Activated CD4-positive, alpha-beta T cell treated with anti-CD3 and anti-CD28 coated beads for 48 hours (primary cell): Measurements from ENCODE around the gene STOM.

Experiments
- DNase-seq: peaks from one replicate; pipeline ENCODE4 v3.0.0-alpha.2; 2020

The STOM gene

DNA sequence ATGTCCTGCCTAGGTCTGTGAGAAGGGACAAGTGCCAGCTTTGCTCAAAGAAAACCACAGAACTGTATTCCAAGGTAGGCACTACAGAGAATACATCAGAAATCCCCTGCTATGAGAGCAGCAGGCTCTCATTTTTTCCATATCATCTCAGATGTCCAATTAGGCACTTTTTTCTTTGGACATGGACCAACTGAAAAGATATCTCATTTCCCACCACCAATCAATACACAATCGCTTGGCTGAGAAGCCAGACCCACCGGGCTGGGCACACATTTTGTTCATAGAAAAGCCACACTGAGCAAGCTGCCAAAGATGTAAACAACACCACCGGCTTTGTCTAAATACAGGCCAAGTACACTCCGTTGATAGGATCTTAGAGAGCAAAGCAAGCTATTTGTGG lies 25.9 kb downstream of the STOM start:
- no peak for DNase-seq

DNA sequence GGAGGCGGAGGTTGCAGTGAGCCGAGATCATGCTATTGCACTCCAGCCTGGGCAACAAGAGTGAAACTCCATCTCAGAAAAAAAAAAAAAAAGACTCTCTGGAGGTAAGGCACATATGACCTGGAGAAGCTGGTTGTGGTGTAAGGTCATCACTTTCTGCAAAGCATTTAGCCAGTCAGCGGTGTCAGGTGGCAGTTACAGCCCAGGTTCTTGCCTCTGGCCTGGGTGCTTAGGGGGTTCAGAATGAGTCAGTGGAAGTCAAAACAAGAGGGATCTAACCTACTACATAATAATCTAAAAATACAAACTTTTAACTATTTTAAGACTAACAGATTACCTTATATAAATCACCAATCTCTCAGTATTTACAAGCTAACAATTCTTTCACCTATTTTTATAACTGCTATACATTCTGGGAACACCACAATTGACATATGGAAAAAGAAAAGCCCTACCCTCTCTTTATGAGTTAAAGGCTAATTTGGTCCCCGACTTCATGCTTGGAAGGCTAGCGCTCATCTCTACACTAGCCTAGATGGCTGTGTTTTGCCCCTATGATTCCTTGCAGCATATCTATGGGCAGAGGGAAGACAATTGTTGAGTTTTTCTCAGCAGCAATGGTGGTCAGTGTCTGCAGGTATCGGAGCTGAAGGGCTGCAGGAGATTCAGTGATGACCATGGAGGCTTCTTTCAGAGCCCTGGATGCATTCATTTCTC lies 29.2 kb downstream of the STOM start:
- no peak for DNase-seq

DNA sequence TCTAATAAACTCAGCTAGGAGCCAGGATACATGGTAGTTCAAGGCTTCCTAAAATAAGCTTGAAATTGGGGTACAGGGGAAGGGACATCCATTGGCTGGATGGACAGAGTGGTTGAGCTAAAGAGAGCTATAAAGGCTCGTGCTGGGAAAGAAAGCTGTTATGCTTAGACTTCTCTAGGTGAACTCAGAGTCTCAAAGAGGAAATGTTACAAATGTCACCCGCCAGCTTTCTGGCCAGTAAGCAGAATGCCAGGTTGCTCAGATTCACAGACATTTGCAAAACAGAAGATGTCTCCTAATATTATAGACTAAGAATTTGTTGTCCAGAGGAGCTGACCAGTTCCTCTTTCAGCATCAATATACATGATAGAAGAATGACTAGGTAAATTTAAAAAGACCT lies 30.6 kb downstream of the STOM start:
- DNase-seq, result no peak

DNA sequence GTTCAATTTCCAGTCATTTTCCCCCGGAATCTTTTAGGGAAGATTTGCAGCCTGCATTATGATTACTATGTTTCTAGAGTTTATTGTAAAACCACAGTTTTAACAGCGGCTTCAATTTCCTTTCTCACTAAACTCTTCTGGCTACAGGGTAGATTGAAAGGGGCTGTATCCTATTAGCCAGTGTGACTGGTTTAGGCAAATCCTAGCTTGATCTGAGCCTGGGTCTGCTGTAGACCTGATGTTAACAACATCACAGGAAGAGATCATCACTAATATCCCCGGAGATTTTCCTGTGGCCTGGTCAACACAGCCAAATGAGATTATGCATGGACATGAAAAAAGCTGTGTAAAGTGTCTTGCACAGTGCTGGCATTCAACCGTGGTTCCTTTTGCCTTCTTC lies 33.4 kb downstream of the STOM start:
- no peak for DNase-seq

DNA sequence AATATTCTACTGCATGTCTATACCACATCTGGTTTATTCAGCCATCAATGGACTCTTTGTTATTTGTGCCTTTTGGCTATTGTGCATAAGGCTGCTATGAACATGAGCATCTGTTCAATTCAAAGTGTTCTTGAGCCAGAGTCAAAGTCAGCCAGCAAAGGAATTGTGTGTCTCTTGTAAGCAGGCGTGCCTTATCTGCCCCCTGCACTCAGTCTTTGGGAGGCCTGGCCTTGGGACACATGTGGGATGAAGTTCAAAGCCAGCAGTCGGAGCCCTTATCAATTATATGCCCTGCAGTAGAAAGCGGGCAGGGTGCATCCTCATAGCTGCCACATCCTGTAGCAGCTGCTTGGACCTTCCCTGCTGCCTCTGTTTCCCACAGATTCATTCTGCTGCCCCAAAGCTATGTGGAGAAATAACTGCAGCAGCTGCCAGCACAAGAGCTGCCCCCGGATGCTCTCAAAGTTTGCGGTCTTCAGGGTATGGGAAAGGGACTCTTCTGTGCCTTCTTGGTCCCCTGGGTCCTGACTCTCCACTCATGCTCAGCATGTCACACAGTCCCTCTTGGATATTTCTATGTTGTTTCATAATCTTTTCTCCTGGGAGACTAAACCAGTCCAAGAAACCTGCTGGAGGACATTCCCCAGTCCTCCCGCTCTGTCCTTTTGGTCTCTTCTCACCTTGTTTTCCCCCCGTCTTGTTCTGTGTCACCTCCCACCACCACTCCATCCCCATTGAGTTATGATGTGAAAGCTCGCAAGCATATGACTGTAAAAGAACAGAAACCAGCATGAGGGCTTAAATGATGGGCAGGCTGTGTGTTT lies 35.9 kb downstream of the STOM start:
- no peak for DNase-seq

DNA sequence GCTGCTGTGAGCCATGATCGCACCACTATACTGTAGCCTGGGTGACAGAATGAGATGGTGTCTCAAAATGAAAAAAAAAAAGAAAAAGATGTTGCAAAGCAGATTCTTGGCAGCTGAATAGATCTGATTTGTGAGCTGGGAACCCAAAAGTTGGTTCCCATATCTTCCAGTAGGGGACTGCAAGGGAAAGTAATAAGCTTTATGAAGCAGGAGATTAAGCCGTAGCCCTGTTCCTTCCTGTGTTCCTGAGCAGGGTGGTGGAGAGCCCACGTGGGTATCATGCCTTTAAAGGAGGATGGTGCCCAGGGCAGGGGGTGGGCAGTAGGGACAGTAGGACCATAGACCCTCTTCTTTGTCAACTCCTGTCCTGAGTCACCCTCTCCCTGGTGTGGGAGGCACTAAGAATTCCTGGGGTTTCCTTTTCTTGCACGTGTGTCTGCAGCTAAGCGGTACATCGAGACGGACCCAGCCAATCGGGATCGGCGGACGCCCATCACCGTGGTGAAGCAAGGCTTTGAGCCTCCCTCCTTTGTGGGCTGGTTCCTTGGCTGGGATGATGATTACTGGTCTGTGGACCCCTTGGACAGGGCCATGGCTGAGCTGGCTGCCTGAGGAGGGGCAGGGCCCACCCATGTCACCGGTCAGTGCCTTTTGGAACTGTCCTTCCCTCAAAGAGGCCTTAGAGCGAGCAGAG lies 37.9 kb downstream of the STOM start:
- no peak for DNase-seq

DNA sequence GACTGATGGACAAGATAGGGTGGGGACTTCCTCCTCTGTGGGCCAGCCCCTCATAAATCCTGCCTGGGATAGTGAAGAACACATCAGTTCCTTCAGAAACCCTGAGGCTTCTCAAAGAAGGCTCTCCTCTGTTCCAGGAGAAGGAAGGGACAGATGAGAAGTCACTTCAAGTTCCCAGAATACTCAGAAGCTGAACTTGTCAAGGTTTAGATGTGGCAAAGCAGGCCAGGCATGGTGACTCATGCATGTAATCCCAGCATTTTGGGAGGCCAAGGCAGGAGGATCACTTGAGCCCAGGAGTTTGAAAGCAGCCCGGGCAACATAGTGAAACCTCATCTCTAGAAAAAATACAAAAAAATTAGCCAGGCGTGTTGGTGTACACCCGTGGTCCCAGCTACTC lies 38.5 kb downstream of the STOM start:
- no peak for DNase-seq

DNA sequence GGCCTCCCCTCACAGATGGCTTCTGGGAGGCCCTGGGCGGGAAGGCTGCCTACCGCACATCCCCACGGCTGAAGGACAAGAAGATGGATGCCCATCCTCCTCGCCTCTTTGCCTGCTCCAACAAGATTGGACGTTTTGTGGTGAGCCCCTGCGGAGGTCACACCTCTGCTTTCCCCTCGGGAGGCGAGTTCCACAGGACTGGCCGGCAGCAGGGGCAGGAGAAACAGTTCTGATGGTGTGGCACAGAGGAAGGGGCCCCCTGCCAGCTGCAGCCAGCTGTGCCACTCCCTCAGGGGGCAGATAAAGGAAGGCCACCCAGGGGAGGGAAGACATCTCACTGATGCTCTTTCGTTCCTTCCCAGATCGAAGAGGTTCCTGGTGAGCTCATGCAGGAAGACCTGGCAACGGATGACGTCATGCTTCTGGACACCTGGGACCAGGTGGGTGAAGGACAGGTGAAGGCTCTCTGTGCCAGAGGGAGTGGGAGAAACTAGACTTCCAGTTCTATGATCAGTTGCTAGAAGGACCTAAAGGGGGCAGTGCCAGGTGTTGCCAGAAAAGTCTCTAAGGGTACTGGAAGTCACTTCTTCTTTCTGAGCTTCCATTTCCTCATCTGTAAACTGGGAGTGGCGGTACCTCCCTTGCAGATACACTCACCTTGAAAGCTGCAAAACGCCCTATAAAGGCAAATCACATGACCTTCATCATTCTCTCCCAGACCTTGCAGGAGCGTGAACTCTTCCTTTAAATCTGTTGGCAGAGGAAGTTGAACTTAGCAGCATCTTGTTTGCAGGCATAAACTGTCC lies 41.0 kb downstream of the STOM start:
- DNase-seq, result no peak

DNA sequence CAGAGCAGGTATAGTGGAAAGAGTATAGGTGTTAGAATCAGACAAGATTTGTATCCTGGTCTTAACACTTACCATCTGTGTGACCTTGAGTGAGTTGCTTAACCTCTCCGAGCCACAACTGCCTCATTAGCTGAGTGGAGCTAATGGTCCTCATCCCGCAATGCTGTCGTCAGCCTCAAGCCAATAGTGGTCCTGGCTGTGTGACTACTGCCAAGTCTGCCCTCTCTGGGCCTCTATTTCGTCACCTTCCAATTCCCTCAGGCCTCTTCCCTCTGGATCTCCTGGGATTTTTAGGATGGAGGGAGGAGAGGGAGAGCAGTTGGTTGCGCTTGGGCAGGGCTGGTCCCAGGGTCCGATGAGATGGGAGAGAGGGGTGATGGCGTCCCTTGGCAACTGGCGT lies 41.6 kb downstream of the STOM start:
- no peak for DNase-seq

DNA sequence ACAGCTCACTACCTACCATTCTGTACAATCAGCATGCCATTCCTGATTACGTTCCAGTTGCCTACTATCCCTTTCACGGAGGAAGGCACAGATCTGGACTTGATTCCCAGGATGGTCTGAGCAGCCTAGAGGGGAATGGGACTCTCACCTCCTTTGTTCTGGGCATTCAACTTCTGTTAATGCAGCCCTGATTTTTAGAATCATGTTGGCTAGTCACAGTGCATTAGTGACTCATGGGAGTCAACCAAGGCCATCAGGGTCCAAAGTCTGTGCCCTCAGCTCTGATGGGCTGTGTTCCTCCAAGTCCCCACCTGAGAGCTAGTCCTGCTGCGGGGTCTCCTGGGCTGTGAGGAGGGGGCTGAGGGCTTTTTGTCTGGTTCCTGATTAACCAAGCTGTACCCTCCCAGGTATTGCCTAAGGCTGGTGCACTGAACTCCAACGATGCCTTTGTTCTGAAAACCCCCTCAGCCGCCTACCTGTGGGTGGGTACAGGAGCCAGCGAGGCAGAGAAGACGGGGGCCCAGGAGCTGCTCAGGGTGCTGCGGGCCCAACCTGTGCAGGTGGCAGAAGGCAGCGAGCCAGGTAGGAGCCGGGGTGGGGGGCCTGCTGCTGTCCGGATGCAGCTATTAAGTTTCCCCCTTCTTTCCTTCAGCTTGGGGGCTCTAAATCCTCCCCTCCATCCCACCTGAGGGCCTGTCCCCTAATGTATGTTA lies 43.0 kb downstream of the STOM start:
- no peak for DNase-seq

DNA sequence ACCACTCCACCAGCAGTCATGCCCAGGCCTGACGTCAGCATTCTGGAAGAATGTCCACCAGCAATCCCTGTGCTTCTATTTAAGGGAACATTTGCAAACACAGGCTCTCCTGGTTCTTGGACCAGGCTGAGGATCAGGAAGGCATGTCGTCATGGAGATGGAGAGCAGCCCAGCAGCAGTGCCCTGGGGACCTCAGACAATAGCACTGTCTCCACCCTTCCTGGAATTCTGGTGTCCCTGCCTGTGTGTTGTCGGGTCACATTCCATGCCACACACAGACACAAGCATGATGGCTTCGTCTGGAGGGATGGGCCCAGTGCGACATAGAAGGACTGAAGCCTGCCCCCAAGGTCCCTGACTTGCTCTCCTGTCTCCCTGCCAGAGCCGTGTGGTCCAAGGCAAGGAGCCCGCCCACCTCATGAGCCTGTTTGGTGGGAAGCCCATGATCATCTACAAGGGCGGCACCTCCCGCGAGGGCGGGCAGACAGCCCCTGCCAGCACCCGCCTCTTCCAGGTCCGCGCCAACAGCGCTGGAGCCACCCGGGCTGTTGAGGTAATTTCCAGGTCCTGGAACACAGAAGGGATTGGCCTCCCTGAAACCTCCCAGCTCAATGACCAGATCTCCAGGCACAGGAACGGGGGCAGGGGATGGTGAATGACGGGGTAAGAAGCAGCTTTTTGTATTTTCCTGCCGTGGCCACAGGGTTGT lies 43.8 kb downstream of the STOM start:
- no peak for DNase-seq

DNA sequence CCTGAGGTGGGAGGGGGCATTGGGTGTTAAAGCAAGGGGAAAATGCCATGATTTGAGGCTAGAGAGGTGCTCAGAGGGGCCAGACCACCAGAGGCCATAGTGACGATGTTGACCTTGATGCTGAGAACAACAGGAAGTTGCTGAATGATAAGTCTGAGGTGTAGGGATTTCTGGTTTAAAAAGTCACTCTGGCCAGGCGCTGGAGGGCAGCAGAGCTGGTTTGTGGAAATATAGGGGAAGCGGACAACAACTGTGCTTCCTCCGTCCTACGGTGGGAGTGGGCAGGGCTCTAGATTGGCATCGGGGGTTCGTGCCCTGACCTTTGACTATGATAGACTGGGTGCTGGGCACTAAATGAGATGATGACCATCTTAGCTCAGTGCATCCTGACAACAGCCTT lies 44.7 kb downstream of the STOM start:
- no peak for DNase-seq

DNA sequence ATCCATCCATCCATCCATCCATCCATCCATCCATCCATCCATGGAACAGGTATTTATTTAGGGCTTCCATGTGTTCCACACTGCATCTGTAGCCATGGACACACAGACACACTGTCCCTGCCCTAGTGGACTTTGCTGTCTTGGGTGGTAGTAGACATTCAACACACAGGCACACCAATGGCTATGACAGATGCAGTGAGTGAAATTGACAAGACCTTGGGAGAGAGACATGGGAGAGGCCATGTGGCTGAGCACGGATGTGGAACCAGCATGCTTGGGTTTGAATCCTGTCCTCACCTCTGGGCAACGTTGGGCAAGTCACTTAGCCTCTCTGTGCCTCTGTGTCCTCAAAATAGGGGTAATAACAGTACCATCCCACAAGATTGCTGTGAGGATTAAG lies 45.3 kb downstream of the STOM start:
- no peak for DNase-seq

DNA sequence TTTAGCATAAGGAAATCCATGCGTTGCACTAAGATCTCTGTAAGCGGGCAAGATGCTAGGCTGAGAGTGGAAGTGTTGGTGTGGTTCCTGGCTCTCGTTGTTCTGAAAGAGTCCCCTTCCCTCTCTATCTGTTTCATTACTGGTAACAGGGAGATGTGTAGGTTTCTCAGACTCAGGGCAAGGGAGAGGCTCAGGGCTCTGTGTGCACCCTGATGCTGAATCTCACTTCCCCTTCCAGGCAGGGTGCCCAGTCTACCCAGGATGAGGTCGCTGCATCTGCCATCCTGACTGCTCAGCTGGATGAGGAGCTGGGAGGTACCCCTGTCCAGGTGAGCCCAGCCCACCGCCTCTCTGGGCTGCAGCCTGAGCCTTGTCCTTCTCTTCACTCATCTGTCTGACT lies 45.7 kb downstream of the STOM start:
- DNase-seq, result no peak

DNA sequence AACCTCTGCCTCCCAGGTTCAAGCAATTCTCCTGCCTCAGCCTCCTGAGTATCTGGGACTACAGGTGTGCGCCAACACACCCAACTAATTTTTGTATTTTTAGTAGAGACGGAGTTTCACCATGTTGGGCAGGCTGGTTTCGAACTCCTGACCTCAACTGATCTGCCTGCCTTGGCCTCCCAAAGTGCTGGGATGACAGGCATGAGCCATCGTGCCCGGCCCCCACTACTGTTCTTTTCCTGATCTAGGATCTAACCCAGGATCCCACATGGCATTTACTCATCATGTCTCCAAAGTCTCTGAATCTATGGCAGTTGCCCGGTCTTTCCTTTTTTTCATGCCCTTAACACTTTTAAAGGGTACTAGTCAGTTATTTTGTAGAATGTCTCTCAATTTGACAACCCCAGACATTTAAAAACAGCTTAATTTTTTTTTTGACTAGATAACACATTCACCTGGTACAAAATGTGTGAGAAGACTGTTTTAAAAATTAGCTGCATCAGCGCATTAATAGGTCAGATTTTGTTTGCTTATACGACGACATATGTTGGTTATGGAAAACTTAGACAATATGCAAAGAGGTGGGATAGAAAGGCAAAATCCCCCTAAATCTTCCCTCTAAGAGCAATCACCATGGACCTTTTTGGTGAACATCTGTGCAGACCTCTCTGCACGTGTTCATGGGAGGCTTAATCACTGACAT lies 46.5 kb downstream of the STOM start:
- DNase-seq, result no peak

DNA sequence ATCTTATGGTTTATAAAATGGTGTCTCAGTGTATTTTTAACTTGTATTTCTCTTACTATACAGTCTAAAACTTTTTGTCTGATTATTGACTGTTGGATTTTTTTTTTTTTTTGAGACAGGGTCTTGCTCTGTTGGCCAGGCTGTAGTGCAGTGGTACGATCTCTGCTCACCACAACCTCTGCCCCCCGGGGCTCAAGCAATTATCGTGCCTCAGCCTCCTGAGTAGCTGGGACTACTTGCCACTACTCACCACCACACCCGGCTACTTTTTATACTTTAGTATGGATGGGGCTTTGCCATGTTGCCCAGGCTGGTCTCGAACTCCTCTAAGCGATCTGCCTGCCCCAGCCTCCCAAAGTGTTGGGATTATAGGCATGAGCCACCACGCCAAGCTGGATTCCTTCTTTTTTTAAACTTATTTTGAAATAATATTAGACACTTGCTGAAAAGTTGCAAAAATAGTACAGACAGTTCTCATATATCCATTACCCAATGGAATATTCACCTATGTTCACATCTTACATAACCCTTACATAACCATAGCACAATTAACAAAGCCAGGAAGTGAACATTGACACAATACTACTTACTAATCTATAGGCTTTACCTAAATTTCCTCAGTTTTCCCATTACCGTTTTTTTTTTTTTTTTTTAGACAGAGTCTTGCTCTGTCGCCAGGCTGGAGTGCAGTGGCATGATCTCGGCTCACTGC lies 47.2 kb downstream of the STOM start:
- DNase-seq, result no peak

DNA sequence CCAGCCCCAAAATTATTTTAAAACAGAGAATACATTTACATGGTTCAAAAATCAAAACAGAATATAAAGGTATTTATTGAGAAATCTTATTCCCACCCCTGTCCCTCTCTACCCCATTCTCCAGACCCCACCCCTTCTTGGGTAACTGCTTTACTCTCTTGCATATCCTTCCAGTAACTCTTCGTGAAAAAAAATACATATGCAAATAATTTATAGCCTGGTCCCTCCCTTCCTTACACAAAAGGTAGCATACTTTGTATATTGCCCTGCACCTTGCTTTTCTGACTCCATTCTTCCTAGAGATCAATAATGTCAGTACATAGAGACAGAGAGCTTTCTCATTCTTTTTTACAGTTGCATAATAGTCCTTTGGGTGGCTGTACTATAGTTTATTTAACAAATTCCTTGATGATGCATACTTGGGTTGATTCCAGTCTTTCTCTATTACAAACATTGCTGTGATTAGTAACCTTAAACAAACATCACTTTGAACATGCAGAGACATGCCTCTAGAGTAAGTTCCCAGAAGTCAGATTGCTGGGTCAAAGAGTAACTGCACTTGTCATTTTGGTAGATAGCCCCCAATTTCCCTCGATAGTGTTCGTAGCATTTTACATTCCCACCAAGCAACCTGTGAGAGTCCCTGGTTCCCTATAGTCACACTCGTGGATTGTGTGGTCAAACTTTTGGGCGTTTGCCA lies 47.9 kb downstream of the STOM start:
- no peak for DNase-seq

DNA sequence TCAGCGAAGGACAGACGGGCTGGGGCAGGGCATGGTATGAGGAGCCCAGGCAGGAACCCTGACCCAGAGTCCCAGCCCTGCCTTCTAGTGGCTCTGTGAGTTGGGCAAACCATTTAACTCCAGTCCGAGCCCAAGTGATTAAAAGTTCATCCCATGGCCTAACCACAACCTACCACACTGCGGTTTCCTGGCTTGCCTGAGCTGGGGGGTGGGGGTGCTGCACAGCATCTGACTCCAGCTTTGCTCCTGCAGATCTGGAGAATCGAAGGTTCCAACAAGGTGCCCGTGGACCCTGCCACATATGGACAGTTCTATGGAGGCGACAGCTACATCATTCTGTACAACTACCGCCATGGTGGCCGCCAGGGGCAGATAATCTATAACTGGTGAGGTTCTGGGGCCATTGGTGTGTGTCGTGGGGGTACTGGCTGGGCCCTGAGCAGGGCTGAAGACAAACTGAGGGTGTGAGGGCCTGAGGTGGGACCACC lies 49.0 kb downstream of the STOM start:
- no peak for DNase-seq

DNA sequence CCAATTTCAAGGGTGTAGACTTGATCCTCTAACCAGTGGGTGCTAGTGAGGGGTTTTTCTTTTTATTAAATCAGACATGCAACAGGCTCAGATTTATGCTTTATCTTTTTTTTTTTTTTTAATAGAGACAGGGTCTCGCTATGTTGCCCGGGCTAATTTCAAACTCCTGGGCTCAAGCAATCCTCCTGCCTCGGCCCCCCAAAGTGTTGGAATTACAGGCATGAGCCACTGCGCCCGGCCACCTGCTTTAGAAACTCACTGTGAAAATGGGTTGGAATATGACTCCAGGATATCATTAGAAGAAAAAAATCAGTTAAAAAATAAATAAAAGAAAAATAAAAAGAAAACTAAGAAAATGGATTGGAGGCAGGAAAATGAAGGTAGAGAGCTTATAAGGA lies 50.7 kb downstream of the STOM start:
- no peak for DNase-seq
